Natural killer cell (primary cell): ENCODE measurements around the gene FAM120A. TPM values are rescaled to one million over a fixed set of nuclear protein-coding genes. Genes with fewer than 3 reads are reported as not detected.

Experiments
- ATAC-seq, 3 donors: fragments of 150-1000 bp in 2 of 3; fragments of 200-7000 bp in 1 of 3; cut with Tn5 transposase; 1 replicate in 1 of 3; 2 replicates in 2 of 3; pipeline ENCODE4 v1.10.0; 2021; ENCODE audit warnings: mild to moderate bottlenecking in 2 of 3, moderate library complexity in 2 of 3
- DNase-seq, 2 donors: peaks; one replicate each; pipeline versions ENCODE4 v3.0.0 to v3.0.0-alpha.2; 2013 to 2021; ENCODE audit warnings: mixed read lengths in 1 of 2
- H3K27ac ChIP-seq: one replicate; pipeline ENCODE4 v1.5.1; 2013; ENCODE audit warnings: mild to moderate bottlenecking, low read length
- H3K27me3 ChIP-seq: one replicate; pipeline ENCODE4 v1.6.1; 2013; ENCODE audit warnings: low read length; ENCODE audit not compliant: control insufficient read depth, insufficient read depth
- H3K36me3 ChIP-seq: one replicate; pipeline ENCODE4 v1.6.1; 2013; ENCODE audit warnings: low read length; ENCODE audit not compliant: control insufficient read depth, insufficient read depth
- H3K4me1 ChIP-seq: one replicate; pipeline ENCODE4 v1.6.1; 2013; ENCODE audit warnings: low read length; ENCODE audit not compliant: control insufficient read depth, insufficient read depth
- H3K4me3 ChIP-seq: one replicate; pipeline ENCODE4 v1.5.1; 2013; ENCODE audit warnings: low read length
- H3K9me3 ChIP-seq: one replicate; pipeline ENCODE4 v1.6.1; 2013; ENCODE audit warnings: low read length; ENCODE audit not compliant: control insufficient read depth, insufficient read depth
- H3K27ac Mint-ChIP-seq, 2 donors: one replicate each; pipeline ENCODE4 v1.8.0; 2022; ENCODE audit warnings: mild to moderate bottlenecking in 2 of 2, mixed read lengths in 2 of 2, moderate library complexity in 1 of 2
- H3K27me3 Mint-ChIP-seq, 2 donors: one replicate each; pipeline ENCODE4 v1.8.0; 2022; ENCODE audit warnings: low read depth in 2 of 2, mixed read lengths in 2 of 2
- H3K36me3 Mint-ChIP-seq: one replicate; pipeline ENCODE4 v1.8.0; 2022; ENCODE audit warnings: mixed read lengths
- H3K4me1 Mint-ChIP-seq, 2 donors: one replicate each; pipeline ENCODE4 v1.8.0; 2022; ENCODE audit warnings: mixed read lengths in 2 of 2
- H3K4me3 Mint-ChIP-seq: one replicate; pipeline ENCODE4 v1.8.0; 2022; ENCODE audit warnings: mild to moderate bottlenecking, moderate library complexity, mixed read lengths
- H3K9me3 Mint-ChIP-seq, 2 donors: one replicate each; pipeline ENCODE4 v1.8.0; 2022; ENCODE audit warnings: mixed read lengths in 2 of 2
- CTCF ChIP-seq: fragments of 200-600 bp; IDR thresholded peaks from one replicate; pipeline ENCODE4 v1.8.0; 2022; ENCODE audit warnings: antibody characterized with exemption
- WGBS: methylation state at CpG from one replicate; pipeline ENCODE4 v1.1.7; 2013; ENCODE audit warnings: missing lambda C conversion rate; ENCODE audit not compliant: insufficient coverage; 5-methylcytosine and 5-hydroxymethylcytosine counted together
- intact Hi-C: fragments of 100-400 bp; cut with micrococcal nuclease; formaldehyde crosslinking; loops from one replicate; pipeline ENCODE4 v1.14.2; 2022
- total RNA-seq, 4 donors: library from RNA; stranded (reverse); fragments of 120-200 nt in 1 of 4; gene quantifications; one replicate each; pipeline versions ENCODE4 v1.2.3 to v1.2.4, GENCODE V29; 2013 to 2022

FAM120A gene
- total RNA-seq, 3 donors from 2014 or later (not counting 1 experiment from before 2014, with no cell fraction given) = 87.7 to 96.1 (median 91.5) TPM

DNA sequence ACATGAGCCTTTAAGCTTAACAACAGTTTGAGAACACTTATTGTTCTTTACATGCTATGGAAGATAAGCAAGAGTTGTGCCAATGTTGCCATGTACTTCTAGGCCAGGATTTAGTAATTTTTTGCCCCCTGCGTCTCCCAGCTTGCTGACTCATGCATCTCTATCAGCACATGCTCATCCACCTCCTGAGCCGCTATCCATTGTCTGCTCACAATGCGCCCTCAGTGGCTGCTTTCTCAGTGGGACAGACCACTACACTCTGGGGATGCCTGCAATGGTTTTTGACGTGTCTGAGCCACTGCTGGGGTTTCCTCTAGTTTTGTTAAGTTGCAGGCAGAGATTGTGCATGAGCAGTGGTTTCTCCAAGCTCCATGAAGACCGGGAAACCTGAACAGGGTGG lies 74.0 kb downstream of the FAM120A start:
- H3K4me1 Mint-ChIP-seq = peaks cover 35 to 40% of the 10 kb centered on the region in 2 donors
- H3K4me3 Mint-ChIP-seq = no peak overlapping the region
- no peaks in the 10 kb centered on the region for H3K27me3 Mint-ChIP-seq
- Histone ChIP-seq H3K4me1 (no peaks in the 10 kb centered on the region), H3K27me3 (no peaks in the 10 kb centered on the region), H3K27ac (no peak overlapping the region), H3K4me3 (no peak overlapping the region), H3K9me3 (no peaks in the 10 kb centered on the region), H3K36me3 (peaks cover 59% of the 10 kb centered on the region)
- TF ChIP-seq CTCF = no peak
- no peak for DNase-seq
- ATAC-seq = no peak
- intact Hi-C loops = no loop called here
- WGBS = 89% methylated on average over 5 of the region's 5 CpGs
- H3K9me3 Mint-ChIP-seq = no peaks in the 10 kb centered on the region
- H3K36me3 Mint-ChIP-seq = peaks cover 8% of the 10 kb centered on the region
- no peak overlapping the region for H3K27ac Mint-ChIP-seq

DNA sequence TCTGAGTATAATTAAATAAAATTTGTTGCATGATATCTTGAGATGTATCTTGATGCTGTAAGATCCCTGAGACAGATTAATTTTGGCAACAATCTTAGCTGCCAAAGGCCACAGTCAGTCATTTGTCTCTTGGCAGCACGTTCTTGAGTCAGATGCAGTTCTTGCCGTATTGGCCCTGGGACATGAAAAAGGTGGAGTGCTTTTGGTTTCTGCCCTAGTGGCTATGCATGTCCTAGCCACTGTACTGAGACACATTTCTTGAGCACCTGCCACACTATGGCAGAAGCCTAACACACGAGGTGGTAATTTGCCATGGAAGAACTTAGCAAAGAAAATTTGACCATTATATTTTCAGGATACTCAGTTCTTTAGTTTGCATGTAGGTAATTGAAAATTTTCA lies 79.9 kb downstream of the FAM120A start:
- H3K9me3 Mint-ChIP-seq = no peaks in the 10 kb centered on the region
- ATAC-seq = no peak
- no peak overlapping the region for H3K4me3 Mint-ChIP-seq
- no peak for TF ChIP-seq CTCF
- peaks cover 8% of the 10 kb centered on the region for H3K36me3 Mint-ChIP-seq
- DNase-seq = no peak
- peaks cover 8 to 34% of the 10 kb centered on the region in 2 donors for H3K4me1 Mint-ChIP-seq
- Histone ChIP-seq H3K4me3 (no peak overlapping the region), H3K9me3 (no peaks in the 10 kb centered on the region), H3K27me3 (no peaks in the 10 kb centered on the region), H3K36me3 (peaks cover 74% of the 10 kb centered on the region), H3K27ac (no peak overlapping the region), H3K4me1 (no peaks in the 10 kb centered on the region)
- H3K27ac Mint-ChIP-seq = no peak overlapping the region
- no peaks in the 10 kb centered on the region for H3K27me3 Mint-ChIP-seq
- WGBS = 87% methylated on average over 3 of the region's 3 CpGs
- intact Hi-C loops = no loop called here

DNA sequence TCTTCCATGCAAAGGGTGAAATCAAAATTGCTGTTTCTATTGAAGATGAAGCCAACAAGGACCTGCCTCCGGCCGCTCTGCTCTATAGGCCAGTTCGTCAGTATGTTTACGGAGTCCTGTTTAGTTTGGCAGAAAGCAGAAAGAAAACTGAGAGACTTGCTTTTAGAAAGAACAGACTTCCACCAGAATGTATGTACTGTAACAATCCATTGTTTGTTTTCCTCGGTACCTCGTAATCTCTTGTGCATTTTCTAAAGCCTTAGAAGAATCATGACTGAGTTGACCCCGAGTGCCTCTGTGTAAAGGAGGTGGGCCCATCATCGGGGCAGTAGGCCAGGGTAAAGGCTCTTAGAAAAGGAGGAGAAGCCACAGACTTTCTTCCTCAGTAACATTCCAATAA lies 80.7 kb downstream of the FAM120A start:
- Mint-ChIP-seq H3K36me3 (peaks cover 8% of the 10 kb centered on the region), H3K4me1 (peaks cover under 1 to 26% of the 10 kb centered on the region in 2 donors), H3K9me3 (no peaks in the 10 kb centered on the region), H3K4me3 (no peak overlapping the region), H3K27ac (no peak overlapping the region), H3K27me3 (no peaks in the 10 kb centered on the region)
- H3K4me1 ChIP-seq = no peaks in the 10 kb centered on the region
- intact Hi-C loops = no loop called here
- H3K27ac ChIP-seq = no peak overlapping the region
- DNase-seq (no peak), ATAC-seq (no peak)
- no peak for TF ChIP-seq CTCF
- 99% methylated on average over 8 of the region's 8 CpGs for WGBS
- no peak overlapping the region for H3K4me3 ChIP-seq
- peaks cover 68% of the 10 kb centered on the region for H3K36me3 ChIP-seq
- no peaks in the 10 kb centered on the region for H3K27me3 ChIP-seq
- no peaks in the 10 kb centered on the region for H3K9me3 ChIP-seq

DNA sequence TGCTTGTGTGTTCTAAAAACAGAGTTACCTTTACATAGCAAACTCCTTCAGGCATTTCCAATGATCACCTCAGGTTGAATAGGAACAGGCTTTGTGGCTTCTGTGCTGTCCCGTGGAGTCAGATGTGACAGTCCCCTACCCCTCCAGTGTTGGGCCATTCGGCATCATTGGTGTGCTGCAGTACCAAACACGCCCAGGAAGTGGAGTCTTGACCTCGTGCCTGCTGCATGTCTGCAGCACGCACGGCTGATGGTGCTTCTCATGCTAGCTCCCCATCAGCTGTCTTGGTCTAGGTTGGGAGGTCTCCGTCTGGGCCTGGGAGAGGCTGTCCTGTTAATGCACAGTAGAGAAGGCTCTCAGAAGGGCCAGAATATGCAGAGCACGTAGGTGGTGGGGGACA lies 82.4 kb downstream of the FAM120A start:
- peaks cover 57% of the 10 kb centered on the region for H3K36me3 ChIP-seq
- H3K27me3 Mint-ChIP-seq = no peaks in the 10 kb centered on the region
- DNase-seq = no peak
- H3K4me3 Mint-ChIP-seq = no peak overlapping the region
- no peak overlapping the region for H3K27ac ChIP-seq
- TF ChIP-seq CTCF = no peak
- no peak for ATAC-seq
- H3K27ac Mint-ChIP-seq = peak overlapping the region in 1 of 2 donors; percentile 44
- H3K36me3 Mint-ChIP-seq = peaks cover 8% of the 10 kb centered on the region
- no peak overlapping the region for H3K4me3 ChIP-seq
- no peaks in the 10 kb centered on the region for H3K9me3 Mint-ChIP-seq
- H3K9me3 ChIP-seq = no peaks in the 10 kb centered on the region
- H3K4me1 Mint-ChIP-seq = peaks cover 0 to 26% of the 10 kb centered on the region in 2 donors
- H3K4me1 ChIP-seq = no peaks in the 10 kb centered on the region
- intact Hi-C loops = no loop called here
- WGBS = 94% methylated on average over 8 of the region's 8 CpGs
- no peaks in the 10 kb centered on the region for H3K27me3 ChIP-seq
